Astrocyte of the cerebellum (primary cell): ENCODE results near the gene PDE6H.

Experiments
- DNase-seq: peaks from one replicate; pipeline ENCODE4 v3.0.0-alpha.2; 2011; ENCODE audit warnings: low read depth
- H3K4me3 ChIP-seq: 2 replicates; pipeline ENCODE4 v1.5.1; 2011; ENCODE audit warnings: mild to moderate bottlenecking, low read depth, low read length, moderate library complexity
- CTCF ChIP-seq: IDR thresholded peaks from 2 replicates; pipeline ENCODE4 v1.5.1; 2012; ENCODE audit warnings: low read length, low read depth, moderate library complexity, mild to moderate bottlenecking; ENCODE audit errors: missing control alignments
- in situ Hi-C: cut with HindIII; loops from 2 replicates; pipeline ENCODE4 v1.10.0; 2017; ENCODE audit warnings: low sequenced_read_pairs

Gene PDE6H

DNA sequence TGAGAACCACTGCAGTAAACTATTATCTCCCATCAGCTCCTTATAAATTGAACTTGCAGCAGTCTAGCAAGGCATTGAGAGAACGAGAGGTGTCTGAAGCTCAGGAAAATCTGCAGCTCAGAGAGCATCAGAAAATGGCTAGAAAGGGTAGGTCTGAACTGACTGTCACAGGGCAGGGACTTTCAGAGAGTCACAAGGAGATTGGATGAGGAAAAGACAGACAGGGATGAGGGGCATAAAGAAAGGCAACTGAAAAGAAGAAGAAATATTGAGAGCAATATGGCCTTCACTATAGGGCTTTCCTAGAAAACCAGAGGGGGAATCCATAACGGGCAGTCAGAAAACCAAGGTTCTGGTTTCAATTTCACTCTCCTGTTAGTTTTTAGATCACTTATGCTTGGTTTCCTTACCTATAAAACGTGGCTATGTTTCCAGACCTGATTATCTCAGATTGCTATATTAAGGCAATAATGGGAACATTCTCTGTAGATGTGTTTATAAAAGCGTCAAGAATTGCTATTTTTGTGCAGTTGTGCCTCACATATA lies 40.9 kb downstream of the PDE6H start:
- DNase-seq = no peak
- no peak for TF ChIP-seq CTCF
- in situ Hi-C loops = no loop called here
- H3K4me3 ChIP-seq = no peak overlapping the region

- H3K4me3 ChIP-seq = no peak overlapping the region
- in situ Hi-C loops = no loop called here
- no peak for DNase-seq
Measured at GRCh38 chr12:15014708-15015107, 41.9 kb downstream of the PDE6H start.

DNA sequence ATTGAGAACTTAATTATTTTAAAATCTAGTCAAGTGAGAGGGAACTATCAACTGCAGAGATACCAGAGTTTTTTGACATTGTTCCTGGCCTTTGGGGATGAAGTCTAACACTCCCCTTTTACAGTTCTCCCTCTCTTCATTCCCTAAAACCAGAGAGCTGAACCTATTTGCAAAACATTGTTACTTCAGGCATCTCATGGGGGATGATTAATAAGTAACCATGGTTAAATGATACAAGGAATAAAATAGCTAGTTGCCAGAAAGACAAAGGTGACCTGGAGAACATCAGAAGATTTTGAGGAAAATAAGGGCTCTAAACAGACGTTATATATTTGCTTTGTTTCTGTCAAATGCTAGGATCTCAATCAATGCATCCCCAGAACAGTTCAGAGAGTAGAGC lies 42.3 kb downstream of the PDE6H start:
- no peak for TF ChIP-seq CTCF
- no peak overlapping the region for H3K4me3 ChIP-seq
- in situ Hi-C loops = no loop called here
- no peak for DNase-seq

More at GRCh38 chr12:15014708-15015107, 41.9 kb downstream of the PDE6H start:
- TF ChIP-seq CTCF = no peak

- in situ Hi-C loops = no loop called here
- H3K4me3 ChIP-seq = no peak overlapping the region
- DNase-seq = no peak
- no peak for TF ChIP-seq CTCF
Measured at GRCh38 chr12:15020156-15020555, 47.3 kb downstream of the PDE6H start.
